ENCODE results near the gene TENT5C.

Gene TENT5C

GRCh38 chr1:117573386-117574023 lies 32.3 kb upstream of the TENT5C start:
- no peak for DNase-seq

DNA sequence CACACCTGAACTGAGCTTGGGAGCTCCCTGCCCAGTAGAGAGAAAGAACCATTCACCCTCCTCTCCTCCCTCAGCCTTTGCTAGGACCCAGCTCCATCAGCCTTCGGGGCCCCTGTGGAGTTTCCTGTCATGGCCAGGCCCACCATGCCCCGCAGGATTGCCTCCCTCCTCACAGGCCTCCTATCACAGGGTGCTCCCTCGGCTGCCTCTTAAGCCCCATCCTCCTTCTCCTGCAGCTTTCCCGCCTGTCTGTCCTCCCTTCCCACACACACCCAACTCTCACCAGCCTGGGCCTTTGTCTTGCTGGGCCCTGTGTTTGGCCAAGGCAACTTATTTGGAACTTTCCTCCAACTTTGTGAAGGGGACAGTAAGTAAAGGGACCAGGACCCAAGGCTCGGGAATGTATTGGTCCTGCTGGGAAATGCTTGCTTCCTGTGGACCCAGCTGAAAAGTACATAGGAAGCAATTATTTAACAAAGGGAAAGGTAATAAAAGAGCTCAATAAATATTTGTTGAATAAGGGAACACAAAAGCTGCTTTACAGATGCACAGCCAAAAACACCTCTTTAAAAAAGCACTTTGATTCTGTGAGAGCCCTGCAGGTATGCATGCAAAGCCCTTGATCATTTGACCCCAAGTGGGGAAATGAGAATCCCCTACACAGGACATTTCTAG lies 31.6 kb upstream of the TENT5C start:
- DNase-seq = no peak

- no peak for DNase-seq
These were observed 30.1 kb upstream of the TENT5C start for GRCh38 chr1:117575586-117576225.

GRCh38 chr1:117576236-117576635 lies 29.6 kb upstream of the TENT5C start:
- DNase-seq = no peak

DNA sequence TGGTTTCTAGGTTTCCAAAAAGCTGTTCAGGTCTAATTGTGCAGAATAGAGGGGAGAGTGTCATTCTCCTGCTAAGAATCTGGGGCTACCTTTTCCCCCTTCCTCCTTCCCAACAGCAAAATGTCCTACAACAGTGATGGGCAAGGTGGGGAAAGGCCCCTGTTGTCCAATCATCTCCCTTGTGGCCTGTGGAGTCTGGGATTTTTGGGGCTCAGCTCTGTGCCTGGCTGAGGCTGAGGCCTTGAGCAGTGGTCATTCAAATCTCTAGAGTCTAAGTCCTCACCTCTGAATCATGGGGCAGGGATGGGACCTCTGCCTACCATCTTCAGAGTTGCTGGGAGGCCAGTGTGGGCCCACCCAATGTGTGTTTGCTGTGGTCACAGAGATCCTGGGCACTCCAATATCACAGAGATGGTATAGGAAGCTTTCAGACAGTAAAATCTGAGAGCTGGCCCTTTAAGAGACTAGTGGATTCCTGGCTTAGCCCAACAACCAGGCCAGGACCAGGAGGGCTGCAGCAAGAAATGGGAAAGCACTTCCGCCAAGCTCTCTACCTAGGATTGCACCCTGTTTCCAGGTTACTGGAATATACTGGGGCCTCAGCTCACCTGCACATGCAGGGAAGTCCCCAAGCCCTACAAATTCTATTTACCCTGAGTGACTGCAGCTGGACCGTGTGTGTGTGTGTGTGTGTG lies 28.5 kb upstream of the TENT5C start:
- DNase-seq = no peak

- no peak for DNase-seq
These were observed 27.4 kb upstream of the TENT5C start for GRCh38 chr1:117578466-117578865.

GRCh38 chr1:117579221-117579906 lies 26.5 kb upstream of the TENT5C start:
- DNase-seq = no peak

DNA sequence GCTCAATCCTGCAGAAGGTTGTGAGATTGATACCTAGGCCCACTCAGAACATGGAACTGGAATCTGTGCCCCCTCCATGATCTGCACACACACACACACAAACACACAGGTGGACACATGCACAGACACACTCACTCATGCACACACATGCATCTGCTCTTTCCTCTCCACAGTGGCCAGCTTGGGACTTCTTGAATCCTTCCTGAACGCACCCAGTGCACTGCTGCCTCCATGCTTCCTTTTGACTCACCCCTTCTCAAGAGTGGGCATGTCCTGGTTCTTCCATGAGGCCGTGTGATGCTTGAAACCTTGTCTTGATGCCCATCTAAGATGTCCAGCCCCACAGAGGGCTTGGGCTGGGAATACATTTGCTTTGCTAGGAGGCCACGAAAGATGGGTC lies 25.4 kb upstream of the TENT5C start:
- DNase-seq = no peak

GRCh38 chr1:117580882-117581281 lies 25.0 kb upstream of the TENT5C start:
- no peak for DNase-seq

DNA sequence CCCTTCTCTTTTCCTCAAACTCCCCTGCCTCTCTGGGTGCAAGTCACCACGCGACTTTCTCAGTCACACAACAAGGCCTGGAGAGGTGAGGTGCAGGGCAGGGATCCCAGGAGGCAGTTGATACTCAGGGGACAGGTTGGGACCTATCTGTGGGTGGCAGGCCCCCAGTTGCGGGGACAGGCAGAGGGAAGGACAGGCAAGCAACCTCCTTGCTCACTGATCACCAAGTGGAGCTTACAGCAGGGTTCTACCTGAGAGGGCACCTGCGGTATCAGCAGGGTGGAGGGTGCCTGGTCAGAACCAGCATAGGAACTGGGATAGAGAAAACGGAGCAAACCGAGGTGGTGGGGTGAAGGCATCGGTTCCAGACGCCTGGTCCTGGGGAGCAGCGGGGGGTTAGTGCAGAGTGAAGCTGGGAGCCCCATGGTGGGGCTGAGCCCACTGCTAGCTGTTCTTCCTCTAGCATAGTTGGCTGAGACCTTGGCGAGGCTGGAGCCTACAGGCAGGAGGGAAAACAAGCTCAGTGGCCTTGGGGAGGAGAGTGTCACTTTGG lies 24.4 kb upstream of the TENT5C start:
- DNase-seq = no peak

DNA sequence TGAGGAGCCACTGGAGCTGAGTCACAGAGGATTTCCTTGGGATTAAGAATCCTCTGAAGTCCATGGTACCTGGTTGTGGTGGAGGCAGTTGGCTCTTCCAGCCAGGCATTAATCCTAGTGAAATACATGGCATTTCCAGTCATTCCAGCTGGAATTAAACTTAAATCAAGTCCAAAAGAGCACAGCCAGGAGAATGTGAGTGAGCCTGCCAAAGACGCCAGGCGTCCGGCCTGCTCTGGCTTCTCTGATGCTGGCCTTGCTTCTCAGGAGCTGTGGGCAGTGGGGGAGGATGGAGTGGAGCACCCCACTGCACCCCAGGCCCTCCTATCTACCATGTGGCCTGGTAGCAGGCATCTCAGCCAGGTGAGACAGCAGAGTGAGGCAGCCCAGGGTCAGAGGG lies 23.4 kb upstream of the TENT5C start:
- DNase-seq = no peak

GRCh38 chr1:117583247-117583646 lies 22.6 kb upstream of the TENT5C start:
- DNase-seq = no peak

- DNase-seq = no peak
These were observed 21.7 kb upstream of the TENT5C start for GRCh38 chr1:117584181-117584580.

GRCh38 chr1:117585086-117585485 lies 20.8 kb upstream of the TENT5C start:
- DNase-seq = no peak

- no peak for DNase-seq
These were observed 19.5 kb upstream of the TENT5C start for GRCh38 chr1:117586337-117586736.

GRCh38 chr1:117586747-117587498 lies 18.9 kb upstream of the TENT5C start:
- no peak for DNase-seq

DNA sequence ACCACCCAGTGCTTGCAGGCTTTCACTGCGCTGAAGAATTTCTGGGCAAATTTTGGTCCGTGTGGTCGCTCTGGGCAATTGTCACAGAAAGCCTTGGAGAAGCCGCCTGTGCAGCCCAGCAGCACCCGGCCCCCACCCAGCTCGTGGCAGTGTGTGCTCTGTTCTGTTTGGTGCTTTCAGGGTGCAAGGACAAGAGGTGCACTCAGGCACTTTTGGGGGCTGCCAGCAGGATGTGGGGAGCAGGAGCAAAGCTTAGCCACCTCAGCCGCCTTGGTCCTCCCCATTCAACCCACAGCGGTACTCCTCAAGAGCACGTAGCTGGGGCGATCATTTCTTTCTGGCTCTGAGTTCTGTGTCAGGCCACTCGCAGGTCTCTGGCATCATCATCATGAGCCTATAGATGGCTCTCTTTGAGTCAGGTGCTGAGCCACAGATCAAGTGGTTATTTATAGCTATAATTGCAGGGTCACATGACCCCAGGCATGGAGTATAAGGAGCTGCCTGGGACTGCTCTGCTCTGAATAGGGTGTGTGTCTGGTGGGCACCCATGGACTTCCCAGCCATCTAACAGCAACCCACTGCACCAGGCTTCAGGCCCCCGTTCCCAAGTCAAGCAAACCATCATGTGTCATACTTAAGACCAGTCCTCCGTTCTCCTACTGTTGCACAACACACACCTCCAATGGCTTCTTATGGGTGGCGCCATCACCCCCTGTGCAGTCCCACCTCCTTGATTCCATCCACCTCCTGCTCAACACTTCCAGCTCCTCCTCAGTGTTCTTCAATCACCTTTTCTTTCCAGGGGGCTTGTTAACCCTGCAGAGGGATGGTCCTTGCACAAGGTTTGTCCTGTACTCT lies 18.1 kb upstream of the TENT5C start:
- DNase-seq = no peak

DNA sequence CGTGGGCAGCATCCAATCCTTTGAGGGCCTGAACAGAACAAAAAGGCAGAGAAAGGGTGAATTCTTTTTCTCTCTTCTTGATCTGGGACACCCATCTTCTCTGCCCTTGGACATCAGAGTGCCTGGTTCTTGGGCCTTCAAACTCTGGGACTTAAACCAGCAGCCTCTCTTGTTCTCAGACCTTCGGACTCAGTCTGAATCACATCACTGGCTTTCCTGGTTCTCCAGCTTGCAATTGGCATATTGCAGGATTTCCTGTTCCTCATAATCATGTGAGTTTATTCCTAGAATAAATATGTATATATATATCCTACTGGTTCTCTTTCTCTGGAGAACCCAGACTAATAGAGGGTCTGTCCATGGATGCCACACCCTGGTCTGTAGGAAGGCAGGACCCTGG lies 16.3 kb upstream of the TENT5C start:
- DNase-seq = no peak

- no peak for DNase-seq
These were observed 15.4 kb upstream of the TENT5C start for GRCh38 chr1:117590273-117590925.

DNA sequence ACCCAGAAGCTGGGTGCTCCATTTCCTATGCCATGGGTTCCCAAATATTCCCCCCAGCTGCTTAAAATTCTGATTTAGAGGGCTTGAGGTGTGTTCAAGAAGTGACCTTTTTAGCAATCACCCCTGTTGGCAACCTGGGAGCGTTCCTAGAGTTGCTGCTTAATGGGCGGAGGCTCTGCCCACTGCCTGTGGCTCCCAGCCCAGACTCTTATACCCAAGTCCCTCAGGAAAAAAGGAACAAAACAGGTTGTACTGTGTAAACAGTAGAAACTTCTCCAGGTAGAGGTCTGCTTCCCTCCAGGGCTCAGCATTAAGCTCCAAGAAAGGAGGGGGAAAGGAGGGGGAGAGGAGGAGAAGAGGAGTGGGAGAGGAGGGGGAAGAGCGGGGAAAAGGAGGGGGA lies 14.6 kb upstream of the TENT5C start:
- no peak for DNase-seq

DNA sequence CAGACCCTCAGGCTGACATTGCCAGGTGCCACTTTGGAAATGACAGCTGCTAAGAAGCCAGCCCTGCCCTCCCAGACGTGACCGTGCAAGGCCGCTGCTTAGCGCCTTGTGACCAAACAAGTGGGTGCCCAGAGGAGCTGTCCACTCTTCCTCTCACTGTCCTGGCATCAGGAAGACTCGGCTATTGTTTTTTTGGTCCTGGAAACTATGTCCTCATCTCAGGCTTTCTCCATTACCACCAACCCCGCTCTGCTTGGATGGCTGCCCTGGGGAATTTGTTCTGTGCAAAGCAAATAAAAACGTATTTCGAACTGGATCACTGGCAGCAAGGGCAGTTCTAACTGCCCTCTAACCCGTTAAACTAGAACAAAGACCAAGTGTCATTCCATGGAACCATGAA lies 13.7 kb upstream of the TENT5C start:
- no peak for DNase-seq
